HL-60/S4 treated with phorbol 12-myristate 13-acetate at 8.2 ng/mL for 4 days and 3 days (cell line): Measurements from ENCODE around the gene MIA.
"Not testable (repeated sequence)": the region's sequence is repeated elsewhere in the genome, so short reads cannot be mapped to it uniquely, and the experiment has no call there.

Experiments used
- in situ Hi-C: fragments of 300-500 bp; cut with MboI; formaldehyde crosslinking; loops from 2 replicates; pipeline ENCODE4 v1.15.0; 2022; ENCODE audit warnings: low sequenced_read_pairs

Gene MIA

DNA sequence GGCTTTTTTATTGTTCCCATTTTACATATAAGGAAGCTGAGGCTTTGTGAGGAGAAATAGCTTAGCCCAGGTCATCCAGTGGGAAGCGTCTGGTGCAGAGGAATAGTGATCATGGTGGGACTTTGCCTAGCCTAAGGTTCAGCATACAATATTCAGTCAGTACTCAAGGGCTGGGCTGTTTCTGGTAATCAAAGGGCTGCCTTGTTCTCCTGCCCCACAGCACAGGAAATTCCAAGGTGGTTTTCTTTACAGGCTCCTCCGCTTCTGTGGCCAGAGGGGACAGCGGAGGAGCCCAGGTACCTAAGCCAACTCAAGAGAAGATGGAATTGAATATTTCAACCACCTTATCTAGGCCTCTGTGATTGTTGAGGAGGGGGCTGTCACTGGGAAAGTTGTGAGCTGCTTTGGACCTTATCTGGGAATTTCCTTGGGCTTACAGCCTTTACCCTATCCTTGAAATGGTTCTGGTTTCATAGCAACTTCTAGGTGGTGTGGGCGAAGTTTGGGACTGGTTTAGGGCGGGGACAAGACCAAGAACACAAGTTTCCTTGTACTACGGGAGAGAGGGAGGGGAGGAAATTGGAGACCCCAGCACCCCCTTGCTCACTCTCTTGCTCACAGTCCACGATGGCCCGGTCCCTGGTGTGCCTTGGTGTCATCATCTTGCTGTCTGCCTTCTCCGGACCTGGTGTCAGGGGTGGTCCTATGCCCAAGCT, at the start of gene MIA:
Gene MIA (plus strand): TSS at position 606 of the 716 bp plus-strand sequence. CDS start 22 bp downstream, at position 628.
- in situ Hi-C loops = no loop called here

DNA sequence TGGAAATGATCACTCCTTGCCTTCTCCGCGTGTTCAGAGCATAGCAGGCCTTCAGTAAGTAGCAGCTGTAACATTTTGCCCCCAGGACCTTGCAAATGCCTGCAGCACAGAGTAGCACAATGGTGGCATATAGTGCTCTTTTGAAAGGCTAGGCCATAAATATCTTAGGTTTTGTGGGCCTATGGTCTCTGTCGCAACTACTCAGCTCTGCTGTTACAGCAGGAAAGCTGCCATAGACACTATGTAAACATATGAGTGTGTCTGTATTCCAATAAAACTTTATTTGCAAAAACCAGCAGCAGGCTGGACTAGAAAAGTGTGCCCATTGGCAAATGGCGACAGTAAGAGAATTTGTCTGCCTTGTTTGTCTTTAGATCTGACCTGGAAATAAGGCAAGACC, 49.0 kb upstream of the MIA start:
- in situ Hi-C loops = no loop called here

DNA sequence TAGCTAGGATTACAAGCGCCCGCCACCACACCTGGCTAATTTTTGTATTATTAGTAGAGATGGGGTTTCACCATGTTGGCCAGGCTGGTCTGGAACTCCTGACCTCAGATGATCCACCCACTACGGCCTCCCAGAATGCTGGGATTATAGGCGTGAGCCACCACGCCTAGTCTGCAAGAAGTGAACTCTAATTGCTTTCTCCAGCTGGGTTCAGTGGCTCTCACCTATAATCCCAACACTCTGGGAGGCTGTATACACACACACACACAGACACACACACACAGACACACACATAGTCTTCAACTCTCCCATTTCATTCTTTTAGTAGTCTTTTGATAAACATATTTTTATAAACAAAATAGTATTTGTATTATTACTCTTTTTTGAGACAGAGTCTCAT, 45.3 kb upstream of the MIA start:
- in situ Hi-C loops = not testable (repeated sequence)

DNA sequence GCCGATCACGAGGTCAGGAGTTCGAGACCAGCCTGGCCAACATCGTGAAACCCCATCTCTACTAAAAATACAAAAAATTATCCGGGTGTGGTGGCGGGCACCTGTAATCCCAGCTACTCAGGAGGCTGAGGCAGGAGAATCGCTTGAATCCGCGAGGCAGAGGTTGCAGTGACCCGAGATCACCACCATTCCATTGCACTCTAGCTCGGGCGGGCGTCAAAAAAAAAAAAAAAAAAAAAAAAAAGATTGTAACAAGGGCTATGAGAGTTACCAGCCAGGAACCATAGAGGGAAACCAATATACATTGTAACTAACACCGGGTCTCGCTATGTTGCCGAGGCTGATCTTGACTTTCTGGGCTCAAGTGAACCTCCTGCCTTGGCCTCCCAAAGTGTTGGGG, 43.0 kb upstream of the MIA start:
- in situ Hi-C loops = not testable (repeated sequence)

DNA sequence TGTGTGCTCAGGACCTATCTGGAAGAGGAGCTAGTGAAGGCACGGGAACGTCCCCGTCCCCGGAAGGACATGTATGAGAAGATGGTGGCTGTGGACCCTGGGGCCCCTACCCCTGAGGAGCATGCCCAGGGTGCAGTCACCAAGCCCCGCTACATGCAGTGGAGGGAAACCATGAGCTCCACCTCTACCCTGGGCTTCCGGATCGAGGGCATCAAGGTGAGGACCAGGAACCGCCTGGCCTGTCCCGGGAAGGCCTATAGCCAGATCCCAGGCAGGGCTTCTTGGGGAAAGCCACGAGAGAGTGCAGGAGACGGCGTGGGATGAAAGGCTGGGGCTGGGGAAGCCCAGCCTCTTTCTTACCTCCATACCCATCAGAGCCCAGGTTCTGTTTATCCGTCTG, 42.2 kb upstream of the MIA start:
- in situ Hi-C loops = no loop called here

DNA sequence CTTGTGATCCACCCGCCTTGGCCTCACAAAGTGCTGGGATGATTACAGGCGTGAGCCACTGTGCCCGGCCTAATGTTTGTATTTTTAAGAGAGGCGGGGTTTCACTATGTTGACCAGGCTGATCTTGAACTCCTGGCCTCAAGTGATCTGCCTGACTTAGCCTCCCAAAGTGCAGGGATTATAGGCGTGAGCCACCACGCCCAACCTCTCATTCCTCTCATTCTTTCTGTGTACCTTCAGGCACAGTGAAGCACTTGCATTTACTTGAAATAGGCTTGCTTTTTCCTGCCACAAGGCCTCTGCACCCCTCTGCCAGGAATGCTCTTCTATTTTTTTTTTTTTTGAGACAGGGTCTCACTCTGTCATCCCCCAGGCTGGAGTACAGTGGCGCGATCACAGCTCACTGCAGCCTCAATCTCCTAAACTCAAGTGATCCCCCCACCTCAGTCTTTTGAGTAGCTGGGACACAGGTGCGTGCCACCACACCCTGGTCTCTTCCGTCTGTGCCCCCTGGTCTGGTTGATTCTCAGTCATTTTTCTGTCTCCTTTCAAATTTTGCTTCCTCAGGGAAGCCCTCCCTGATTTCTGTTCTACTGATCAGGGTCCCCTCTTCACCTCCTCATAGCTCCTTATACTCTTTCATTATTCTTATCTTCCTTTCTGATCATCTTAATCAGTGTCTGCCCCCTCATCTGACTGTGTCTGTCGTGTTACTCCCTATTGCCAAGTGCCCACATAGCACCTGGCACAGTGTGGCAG, 40.1 kb upstream of the MIA start:
- in situ Hi-C loops = no loop called here

GRCh38 chr19:40736661-40737060, 38.7 kb upstream of the MIA start:
- in situ Hi-C loops = no loop called here

GRCh38 chr19:40737102-40737644, 38.1 kb upstream of the MIA start:
- in situ Hi-C loops = no loop called here

DNA sequence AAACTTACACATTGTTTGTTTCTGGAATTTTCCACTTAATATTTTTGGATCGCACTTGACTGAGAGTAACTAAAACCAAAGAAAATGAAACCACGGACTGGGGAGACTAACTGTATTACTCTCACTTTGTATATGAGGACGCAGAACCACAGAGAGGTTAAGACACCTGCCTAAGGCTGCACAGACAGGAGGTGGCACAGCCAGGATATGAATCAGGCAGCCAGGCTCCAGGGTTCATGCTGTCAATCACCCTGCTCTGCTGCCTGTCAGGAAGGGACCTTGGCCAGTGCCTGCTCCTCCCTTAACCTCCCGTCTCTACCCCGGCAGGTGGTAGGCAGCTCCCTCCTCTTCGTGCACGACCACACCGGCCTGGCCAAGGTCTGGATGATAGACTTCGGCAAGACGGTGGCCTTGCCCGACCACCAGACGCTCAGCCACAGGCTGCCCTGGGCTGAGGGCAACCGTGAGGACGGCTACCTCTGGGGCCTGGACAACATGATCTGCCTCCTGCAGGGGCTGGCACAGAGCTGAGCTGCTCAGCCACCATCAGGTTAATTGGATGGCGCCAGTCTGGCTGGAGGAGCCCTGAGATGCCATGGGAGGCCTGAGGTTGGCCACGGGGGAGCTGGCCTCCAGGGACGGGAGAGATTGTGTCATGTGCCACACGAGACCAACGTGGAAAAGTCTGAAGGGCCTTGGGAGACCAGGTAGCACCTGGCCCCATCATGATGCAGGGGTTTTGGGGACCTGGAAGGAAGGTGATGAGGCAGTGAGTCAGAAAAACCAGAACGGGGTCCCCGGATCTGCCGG, 36.1 kb upstream of the MIA start:
- in situ Hi-C loops = no loop called here

GRCh38 chr19:40739871-40740703, 35.2 kb upstream of the MIA start:
- in situ Hi-C loops = no loop called here

- in situ Hi-C loops = no loop called here
Observed at GRCh38 chr19:40740747-40741146, 34.6 kb upstream of the MIA start.

GRCh38 chr19:40741527-40742390, 33.6 kb upstream of the MIA start:
- in situ Hi-C loops = no loop called here

GRCh38 chr19:40742477-40742876, 32.8 kb upstream of the MIA start:
- in situ Hi-C loops = no loop called here

DNA sequence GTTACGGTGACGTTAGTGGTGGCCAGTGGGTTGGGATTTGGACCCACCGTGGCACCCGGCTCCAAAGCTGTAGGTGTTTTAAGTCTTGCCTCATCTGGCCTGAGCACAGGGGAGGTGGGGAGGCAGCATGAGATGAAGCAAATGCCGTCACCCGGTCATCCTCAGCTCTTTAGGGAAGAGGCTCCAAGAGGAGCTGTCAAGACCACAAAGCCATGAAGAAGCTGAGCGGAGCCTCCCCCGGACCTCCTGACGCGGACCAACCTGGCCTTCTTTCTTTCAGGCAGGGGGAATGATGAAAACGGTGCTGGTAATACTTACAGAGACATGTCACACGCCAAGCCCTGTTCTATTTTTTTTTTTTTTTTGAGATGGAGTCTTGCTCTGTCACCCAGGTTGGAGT, 32.4 kb upstream of the MIA start:
- in situ Hi-C loops = no loop called here

DNA sequence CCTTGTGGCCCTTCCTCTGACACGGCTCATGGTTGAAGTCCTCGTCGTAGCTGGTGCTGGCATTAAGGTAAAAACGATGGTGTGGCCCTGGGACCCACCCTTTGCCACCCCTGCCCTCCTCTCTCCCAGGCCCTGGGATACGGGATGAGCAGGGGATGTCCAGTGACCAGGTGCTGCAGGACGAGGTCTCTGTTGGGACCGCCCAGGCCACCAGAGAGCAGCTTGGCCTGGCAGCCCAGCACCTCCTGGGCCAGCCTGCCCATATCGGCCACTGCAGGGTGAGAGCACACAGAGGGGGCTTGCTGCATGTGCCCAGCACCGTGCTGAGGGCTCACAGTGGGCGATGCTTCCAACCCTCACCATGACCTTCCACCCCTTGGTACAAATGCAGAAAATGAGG, 31.4 kb upstream of the MIA start:
- in situ Hi-C loops = no loop called here

DNA sequence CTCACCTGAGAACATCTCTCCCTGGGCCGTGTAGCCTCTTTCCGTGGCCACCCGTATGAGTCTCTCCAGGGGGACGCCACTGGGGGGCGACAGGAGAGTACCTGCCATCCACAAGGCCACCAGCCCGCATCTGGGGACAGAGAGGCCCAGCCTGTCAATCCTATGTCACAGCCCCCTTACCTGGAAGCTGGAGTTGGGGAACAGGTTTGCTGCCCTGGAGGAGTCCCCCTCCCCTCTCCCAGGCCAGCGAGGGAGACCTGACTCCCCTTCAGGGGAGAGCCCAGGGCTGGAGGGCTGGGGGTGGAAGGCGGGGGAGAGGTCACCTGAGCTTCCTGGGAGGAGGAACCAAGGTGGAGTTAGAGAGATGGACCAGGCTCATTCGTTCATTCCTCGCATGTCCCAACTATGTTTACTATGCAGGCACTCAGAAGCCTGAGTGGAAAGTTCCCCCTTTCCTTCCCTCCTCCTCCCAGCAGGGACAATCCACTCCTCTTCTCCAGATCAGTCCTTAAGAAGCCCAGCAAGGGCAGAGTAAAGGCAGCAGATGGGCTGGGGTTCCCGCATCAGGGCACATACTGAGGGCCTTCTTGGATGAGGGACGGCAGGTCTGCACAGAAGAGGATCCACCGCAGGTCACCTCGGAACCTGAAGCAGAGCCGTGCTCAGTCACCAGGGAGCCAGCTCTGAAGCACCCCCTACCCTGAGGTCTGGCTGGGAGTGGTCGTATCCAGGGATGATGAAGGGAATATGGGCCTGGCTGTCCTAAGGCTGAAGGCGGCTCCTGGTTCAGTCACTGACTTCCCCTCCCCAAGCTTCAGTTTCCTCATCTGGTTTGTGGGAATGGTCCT, 30.5 kb upstream of the MIA start:
- in situ Hi-C loops = no loop called here

- in situ Hi-C loops = no loop called here
Observed at GRCh38 chr19:40745402-40745780, 29.9 kb upstream of the MIA start.

DNA sequence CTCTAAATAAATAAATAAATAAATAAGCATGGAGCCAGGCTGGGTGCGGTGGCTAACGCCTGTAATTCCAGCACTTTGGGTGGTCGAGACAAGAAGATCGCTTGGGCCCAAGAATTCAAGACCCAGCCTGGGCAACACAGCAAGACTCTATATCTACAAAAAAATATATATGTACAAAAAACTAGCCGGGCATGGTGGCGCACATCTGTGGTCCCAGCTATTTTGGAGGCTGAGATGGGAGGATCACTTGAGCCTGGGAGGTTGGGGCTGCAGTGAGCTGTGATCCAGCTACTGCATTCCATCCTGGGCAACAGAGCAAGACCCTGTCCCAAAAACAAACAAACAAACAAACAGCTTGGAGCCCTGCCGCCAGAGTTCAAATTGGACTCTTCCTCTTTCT, 27.8 kb upstream of the MIA start:
- in situ Hi-C loops = no loop called here
